Immature natural killer cell (primary cell): Measurements from ENCODE around the gene NANOGP8. TPM values are rescaled to one million over a fixed set of nuclear protein-coding genes. Genes with fewer than 3 reads are reported as not detected.

Experiments used
- DNase-seq, 3 donors: peaks; one replicate each; pipeline ENCODE4 v3.0.0; 2022; ENCODE audit warnings: mixed read lengths in 1 of 3
- H3K27ac Mint-ChIP-seq, 6 donors: one replicate each; pipeline ENCODE4 v1.8.0; 2020; ENCODE audit warnings: mixed read lengths in 6 of 6, mild to moderate bottlenecking in 5 of 6, inconsistent platforms in 4 of 6, moderate library complexity in 3 of 6
- H3K27me3 Mint-ChIP-seq, 3 donors: one replicate each; pipeline ENCODE4 v1.8.0; 2020 to 2021; ENCODE audit warnings: low read depth in 3 of 3, mild to moderate bottlenecking in 3 of 3, mixed read lengths in 3 of 3, moderate library complexity in 3 of 3, inconsistent platforms in 1 of 3
- H3K36me3 Mint-ChIP-seq, 3 donors: one replicate each; pipeline ENCODE4 v1.8.0; 2020; ENCODE audit warnings: mixed read lengths in 3 of 3, inconsistent platforms in 2 of 3, mild to moderate bottlenecking in 2 of 3
- H3K4me1 Mint-ChIP-seq, 2 donors: one replicate each; pipeline ENCODE4 v1.8.0; 2020; ENCODE audit warnings: inconsistent platforms in 2 of 2, mild to moderate bottlenecking in 2 of 2, mixed read lengths in 2 of 2, moderate library complexity in 1 of 2
- H3K4me3 Mint-ChIP-seq, 5 donors: one replicate each; pipeline ENCODE4 v1.8.0; 2020; ENCODE audit warnings: mild to moderate bottlenecking in 5 of 5, mixed read lengths in 5 of 5, inconsistent platforms in 3 of 5, moderate library complexity in 3 of 5
- H3K9me3 Mint-ChIP-seq, 6 donors: one replicate each; pipeline ENCODE4 v1.8.0; 2020; ENCODE audit warnings: mild to moderate bottlenecking in 6 of 6, mixed read lengths in 6 of 6, inconsistent platforms in 4 of 6, moderate library complexity in 3 of 6
- polyA plus RNA-seq, 3 donors: library from polyadenylated mRNA; unstranded; fragments of 300-500 nt; fragmentation: Illumina TruSeq; gene quantifications; one replicate each; pipeline ENCODE4 v1.2.3, GENCODE V29; 2021

NANOGP8 gene
- polyA plus RNA-seq, 3 donors from 2014 or later = not detected

- DNase-seq = no peak
- Mint-ChIP-seq H3K4me3 (no peak overlapping the region), H3K27ac (no peak overlapping the region), H3K4me1 (no peaks in the 10 kb centered on the region), H3K9me3 (no peaks in the 10 kb centered on the region), H3K36me3 (no peaks in the 10 kb centered on the region), H3K27me3 (peaks cover 0 to under 1% (median 0%) of the 10 kb centered on the region in 3 donors)
Measured at GRCh38 chr15:35111861-35112260, 26.8 kb upstream of the NANOGP8 start.

DNA sequence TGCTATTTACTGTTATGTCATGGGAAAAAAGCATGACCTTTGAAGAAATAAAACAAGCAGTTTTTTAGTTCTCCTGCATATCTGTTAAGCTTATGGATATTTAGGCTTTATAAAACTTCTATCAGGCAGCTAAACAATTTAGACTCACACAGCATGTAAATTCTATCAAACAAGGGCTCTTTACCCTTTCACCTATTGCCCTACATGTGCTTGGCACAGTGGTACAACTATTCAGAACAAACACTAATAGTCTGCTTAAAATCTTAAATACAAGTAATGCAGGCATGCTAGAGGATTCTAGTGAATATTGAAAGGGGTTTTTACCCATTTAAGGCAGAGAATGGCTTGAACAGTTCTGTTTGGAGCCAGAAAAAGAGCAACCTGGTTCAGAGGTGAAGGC is 23.4 kb upstream of the NANOGP8 start:
- no peaks in the 10 kb centered on the region for H3K36me3 Mint-ChIP-seq
- no peak for DNase-seq
- H3K9me3 Mint-ChIP-seq = no peaks in the 10 kb centered on the region
- H3K27me3 Mint-ChIP-seq = peaks cover 0 to 2% (median 0%) of the 10 kb centered on the region in 3 donors
- no peaks in the 10 kb centered on the region for H3K4me1 Mint-ChIP-seq
- no peak overlapping the region for H3K27ac Mint-ChIP-seq
- no peak overlapping the region for H3K4me3 Mint-ChIP-seq

DNA sequence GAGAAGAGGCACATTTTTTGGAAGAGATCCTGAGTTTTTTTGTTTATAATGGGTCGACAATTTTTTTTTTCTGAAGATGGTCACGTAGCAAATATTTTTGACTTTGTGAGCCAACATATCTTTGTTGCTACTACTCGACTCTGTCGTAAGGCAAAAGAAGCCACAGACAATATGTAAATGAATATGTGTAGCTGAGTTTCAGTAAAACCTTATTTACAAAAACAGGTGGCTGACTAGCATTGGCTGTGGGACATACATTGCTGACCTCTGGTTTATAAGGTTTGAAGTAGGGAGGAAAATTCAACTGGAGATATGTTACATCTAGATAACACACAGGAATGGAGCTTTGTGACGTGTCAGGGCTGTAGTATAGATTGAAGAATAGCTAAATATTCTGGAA is 22.5 kb upstream of the NANOGP8 start:
- no peaks in the 10 kb centered on the region for H3K9me3 Mint-ChIP-seq
- no peaks in the 10 kb centered on the region for H3K36me3 Mint-ChIP-seq
- H3K4me3 Mint-ChIP-seq = no peak overlapping the region
- peaks cover 0 to 2% (median 0%) of the 10 kb centered on the region in 3 donors for H3K27me3 Mint-ChIP-seq
- no peak for DNase-seq
- no peaks in the 10 kb centered on the region for H3K4me1 Mint-ChIP-seq
- no peak overlapping the region for H3K27ac Mint-ChIP-seq

DNA sequence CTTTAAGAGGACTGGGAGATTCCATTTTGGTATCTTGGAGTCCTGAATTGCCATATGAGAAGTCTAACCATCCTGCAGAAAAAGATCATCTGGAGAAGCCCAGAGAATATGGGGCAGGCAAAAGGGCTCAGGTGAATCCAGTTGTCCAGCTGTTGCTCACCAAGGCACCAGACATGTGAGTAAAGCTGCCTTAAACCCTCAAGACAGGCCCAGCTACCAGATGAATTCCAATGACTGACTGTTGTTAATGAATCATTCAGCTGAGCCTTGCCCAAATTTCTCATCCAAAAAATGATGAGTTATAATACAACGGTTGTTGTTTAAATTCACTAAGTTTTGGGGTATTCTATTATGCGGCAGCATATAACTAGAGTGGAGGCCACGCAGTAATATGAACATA is 22.0 kb upstream of the NANOGP8 start:
- H3K4me1 Mint-ChIP-seq = no peaks in the 10 kb centered on the region
- peaks cover 0 to 2% (median 0%) of the 10 kb centered on the region in 3 donors for H3K27me3 Mint-ChIP-seq
- no peaks in the 10 kb centered on the region for H3K36me3 Mint-ChIP-seq
- no peak overlapping the region for H3K4me3 Mint-ChIP-seq
- H3K9me3 Mint-ChIP-seq = no peaks in the 10 kb centered on the region
- no peak overlapping the region for H3K27ac Mint-ChIP-seq
- no peak for DNase-seq

GRCh38 chr15:35104526-35105147 is 19.5 kb upstream of the NANOGP8 start:
- DNase-seq = no peak
- Mint-ChIP-seq H3K9me3 (no peaks in the 10 kb centered on the region), H3K27ac (no peak overlapping the region), H3K4me1 (no peaks in the 10 kb centered on the region), H3K27me3 (peaks cover 0 to 4% (median 0%) of the 10 kb centered on the region in 3 donors), H3K4me3 (no peak overlapping the region), H3K36me3 (no peaks in the 10 kb centered on the region)

DNA sequence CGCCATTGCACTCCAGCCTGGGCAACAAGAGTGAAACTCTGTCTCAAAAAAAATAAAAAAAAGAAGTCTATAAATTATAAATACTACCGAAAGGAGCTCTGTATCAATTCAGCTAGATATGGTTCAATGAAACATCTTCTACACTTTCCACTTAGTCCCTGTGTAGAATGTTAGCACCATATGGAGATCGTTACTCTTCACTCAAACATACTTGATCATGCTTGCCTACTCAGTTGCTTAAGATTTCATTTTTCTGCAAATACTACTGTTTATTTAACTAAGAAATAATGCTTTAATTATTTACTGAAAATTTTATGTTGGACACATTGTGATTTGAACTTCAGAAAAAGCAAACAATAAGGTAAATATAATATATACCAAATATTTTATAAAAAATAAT is 17.1 kb upstream of the NANOGP8 start:
- H3K27ac Mint-ChIP-seq = no peak overlapping the region

DNA sequence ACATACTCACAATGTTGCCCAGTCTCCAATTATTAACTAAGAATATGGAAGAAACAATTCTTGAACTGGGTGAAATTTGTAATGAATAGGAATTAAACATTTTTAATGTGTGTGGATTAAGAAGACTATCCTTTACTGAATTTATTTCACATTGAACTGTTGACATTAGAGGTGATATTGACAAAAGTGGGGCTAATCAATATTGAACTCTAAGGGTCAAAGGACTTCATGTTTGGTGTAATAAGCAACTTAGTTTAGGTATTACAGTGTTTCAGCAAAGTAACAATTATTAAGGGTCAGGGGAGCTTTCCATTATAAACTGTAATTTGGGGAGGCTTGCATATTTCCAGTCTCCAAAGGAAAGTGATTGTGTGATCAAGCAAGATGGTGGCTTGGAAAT is 16.2 kb upstream of the NANOGP8 start:
- Mint-ChIP-seq H3K27ac (no peak overlapping the region), H3K4me1 (no peaks in the 10 kb centered on the region), H3K36me3 (no peaks in the 10 kb centered on the region), H3K4me3 (no peak overlapping the region), H3K9me3 (peaks cover 0 to 2% (median 0%) of the 10 kb centered on the region in 6 donors), H3K27me3 (peaks cover 0 to 5% (median 2%) of the 10 kb centered on the region in 3 donors)
- no peak for DNase-seq

More for the DNA sequence above, 17.1 kb upstream of the NANOGP8 start:
- Mint-ChIP-seq H3K4me1 (no peaks in the 10 kb centered on the region), H3K36me3 (no peaks in the 10 kb centered on the region), H3K9me3 (peaks cover 0 to 2% (median 0%) of the 10 kb centered on the region in 6 donors), H3K4me3 (no peak overlapping the region), H3K27me3 (peaks cover 0 to 4% (median 2%) of the 10 kb centered on the region in 3 donors)
- no peak for DNase-seq

DNA sequence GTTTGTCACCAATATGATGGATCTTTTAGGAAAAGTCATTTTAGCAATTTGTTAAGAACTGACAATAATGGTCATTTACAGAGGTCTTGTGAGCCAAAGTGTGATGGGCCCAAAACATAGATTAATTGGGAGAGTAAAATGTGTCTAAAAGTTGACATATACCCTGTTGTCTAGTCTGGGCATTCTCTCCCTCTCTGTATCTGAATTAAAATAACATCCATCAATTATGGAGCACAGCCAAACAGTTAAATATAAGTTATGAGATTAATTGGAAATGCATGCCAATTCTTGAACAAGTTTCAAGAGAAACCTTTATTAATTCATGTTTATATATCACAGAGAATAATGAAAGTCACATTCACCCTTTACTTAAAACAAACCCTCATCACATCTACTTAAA is 13.6 kb upstream of the NANOGP8 start:
- Mint-ChIP-seq H3K36me3 (no peaks in the 10 kb centered on the region), H3K4me1 (no peaks in the 10 kb centered on the region)
- no peak for DNase-seq

DNA sequence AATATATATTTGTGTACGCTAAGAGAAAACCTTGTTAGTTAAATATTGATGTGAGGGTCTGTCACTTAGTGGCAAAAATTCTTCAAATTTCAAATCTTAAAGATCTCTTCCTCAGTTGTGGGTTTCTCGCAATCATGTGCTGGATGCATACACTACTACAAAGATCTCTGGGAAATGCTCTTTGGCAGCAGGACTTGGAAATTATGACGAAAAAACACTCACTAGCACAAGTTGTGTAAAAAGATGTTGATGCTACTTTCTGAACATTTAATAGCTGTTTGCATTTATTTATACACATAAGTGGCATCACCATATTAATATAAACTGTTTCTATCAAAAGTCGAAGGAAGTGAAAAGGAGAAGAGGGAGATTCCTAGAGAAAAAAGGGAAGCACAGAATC is 10.8 kb upstream of the NANOGP8 start:
- Mint-ChIP-seq H3K4me1 (no peaks in the 10 kb centered on the region), H3K9me3 (peaks cover 0 to 2% (median 0%) of the 10 kb centered on the region in 6 donors), H3K27ac (no peak overlapping the region), H3K27me3 (peaks cover 2 to 3% (median 2%) of the 10 kb centered on the region in 3 donors), H3K36me3 (no peaks in the 10 kb centered on the region), H3K4me3 (no peak overlapping the region)
- no peak for DNase-seq

More for the DNA sequence above, 13.6 kb upstream of the NANOGP8 start:
- Mint-ChIP-seq H3K4me3 (no peak overlapping the region), H3K9me3 (peaks cover 0 to 2% (median 0%) of the 10 kb centered on the region in 6 donors), H3K27me3 (peaks cover 0 to 5% (median 2%) of the 10 kb centered on the region in 3 donors), H3K27ac (no peak overlapping the region)

DNA sequence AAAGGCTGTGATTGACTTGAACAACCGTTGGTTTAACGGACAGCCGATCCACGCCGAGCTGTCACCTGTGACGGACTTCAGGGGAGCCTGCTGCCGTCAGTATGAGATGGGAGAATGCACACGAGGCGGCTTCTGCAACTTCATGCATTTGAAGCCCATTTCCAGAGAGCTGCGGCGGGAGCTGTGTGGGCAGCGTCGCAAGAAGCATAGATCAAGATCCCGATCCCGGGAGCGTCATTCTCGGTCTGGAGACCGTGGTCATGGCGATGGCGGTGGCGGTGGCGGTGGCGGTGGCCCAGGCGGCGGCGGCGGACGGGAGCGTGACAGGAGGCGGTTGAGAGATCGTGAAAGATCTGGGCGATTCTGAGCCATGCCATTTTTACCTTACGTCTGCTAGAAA is 7.8 kb upstream of the NANOGP8 start:
- H3K27me3 Mint-ChIP-seq = peaks cover 2 to 3% (median 2%) of the 10 kb centered on the region in 3 donors

GRCh38 chr15:35092311-35092710 is 7.2 kb upstream of the NANOGP8 start:
- peaks cover 0 to 2% (median 0%) of the 10 kb centered on the region in 6 donors for H3K9me3 Mint-ChIP-seq
- H3K4me3 Mint-ChIP-seq = no peak overlapping the region
- H3K4me1 Mint-ChIP-seq = no peaks in the 10 kb centered on the region
- H3K27ac Mint-ChIP-seq = no peak overlapping the region
- DNase-seq = no peak
- H3K36me3 Mint-ChIP-seq = no peaks in the 10 kb centered on the region
- H3K27me3 Mint-ChIP-seq = peaks cover 0 to 3% (median 2%) of the 10 kb centered on the region in 3 donors

More for the DNA sequence above, 7.8 kb upstream of the NANOGP8 start:
- H3K27ac Mint-ChIP-seq = no peak overlapping the region
- H3K36me3 Mint-ChIP-seq = no peaks in the 10 kb centered on the region
- peaks cover 0 to 2% (median 0%) of the 10 kb centered on the region in 6 donors for H3K9me3 Mint-ChIP-seq
- H3K4me3 Mint-ChIP-seq = no peak overlapping the region
- no peak for DNase-seq
- H3K4me1 Mint-ChIP-seq = no peaks in the 10 kb centered on the region

- H3K9me3 Mint-ChIP-seq = peaks cover 0 to 6% (median 0%) of the 10 kb centered on the region in 6 donors
- no peaks in the 10 kb centered on the region for H3K4me1 Mint-ChIP-seq
- H3K4me3 Mint-ChIP-seq = no peak overlapping the region
- H3K27me3 Mint-ChIP-seq = peaks cover 0 to 2% (median 0%) of the 10 kb centered on the region in 3 donors
- DNase-seq = no peak
- no peak overlapping the region for H3K27ac Mint-ChIP-seq
- no peaks in the 10 kb centered on the region for H3K36me3 Mint-ChIP-seq
Measured at GRCh38 chr15:35090104-35090807, 5.2 kb upstream of the NANOGP8 start.

DNA sequence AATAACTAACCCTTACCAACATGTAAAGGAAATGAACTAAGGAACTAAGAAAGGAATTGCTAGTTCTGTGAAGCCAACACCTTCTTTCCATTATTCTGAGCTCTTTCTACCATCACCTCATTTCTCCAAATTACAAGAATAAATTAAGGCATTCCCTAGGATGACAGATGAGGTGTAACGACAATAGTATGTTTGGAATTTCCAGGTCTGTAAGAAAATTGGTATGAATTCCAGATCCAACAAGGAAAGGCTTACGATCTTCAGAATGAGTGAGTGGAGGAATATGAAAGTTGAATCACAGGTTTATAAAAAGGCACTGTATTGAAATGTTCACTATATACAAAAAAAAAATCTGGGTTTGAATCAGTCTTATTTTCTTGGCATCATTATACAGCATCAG is 4.5 kb upstream of the NANOGP8 start:
- no peak overlapping the region for H3K27ac Mint-ChIP-seq
- no peak for DNase-seq
- no peaks in the 10 kb centered on the region for H3K36me3 Mint-ChIP-seq
- H3K4me3 Mint-ChIP-seq = no peak overlapping the region
- peaks cover 0 to 2% (median under 1%) of the 10 kb centered on the region in 3 donors for H3K27me3 Mint-ChIP-seq
- peaks cover 0 to 6% (median 0%) of the 10 kb centered on the region in 6 donors for H3K9me3 Mint-ChIP-seq
- H3K4me1 Mint-ChIP-seq = no peaks in the 10 kb centered on the region

GRCh38 chr15:35088329-35088728 is 3.2 kb upstream of the NANOGP8 start:
- Mint-ChIP-seq H3K27ac (no peak overlapping the region), H3K27me3 (peaks cover 0 to 2% (median 1%) of the 10 kb centered on the region in 3 donors), H3K4me3 (no peak overlapping the region), H3K36me3 (no peaks in the 10 kb centered on the region), H3K9me3 (peaks cover 0 to 6% (median 0%) of the 10 kb centered on the region in 6 donors), H3K4me1 (no peaks in the 10 kb centered on the region)
- no peak for DNase-seq
